HG03196 (cell line): Measurements from ENCODE around the gene CHEK1.
A peak's percentile ranks its signal among the peaks of the same experiment; 100 is the strongest.

Experiments used
- ATAC-seq: cut with Tn5 transposase; IDR thresholded peaks from one replicate; pipeline ENCODE4 v1.9.1; 2021; ENCODE audit not compliant: unreplicated experiment

Gene CHEK1

GRCh38 chr11:125625630-125626287 is 796 bp downstream of the CHEK1 start:
- ATAC-seq = peak; percentile 87

DNA sequence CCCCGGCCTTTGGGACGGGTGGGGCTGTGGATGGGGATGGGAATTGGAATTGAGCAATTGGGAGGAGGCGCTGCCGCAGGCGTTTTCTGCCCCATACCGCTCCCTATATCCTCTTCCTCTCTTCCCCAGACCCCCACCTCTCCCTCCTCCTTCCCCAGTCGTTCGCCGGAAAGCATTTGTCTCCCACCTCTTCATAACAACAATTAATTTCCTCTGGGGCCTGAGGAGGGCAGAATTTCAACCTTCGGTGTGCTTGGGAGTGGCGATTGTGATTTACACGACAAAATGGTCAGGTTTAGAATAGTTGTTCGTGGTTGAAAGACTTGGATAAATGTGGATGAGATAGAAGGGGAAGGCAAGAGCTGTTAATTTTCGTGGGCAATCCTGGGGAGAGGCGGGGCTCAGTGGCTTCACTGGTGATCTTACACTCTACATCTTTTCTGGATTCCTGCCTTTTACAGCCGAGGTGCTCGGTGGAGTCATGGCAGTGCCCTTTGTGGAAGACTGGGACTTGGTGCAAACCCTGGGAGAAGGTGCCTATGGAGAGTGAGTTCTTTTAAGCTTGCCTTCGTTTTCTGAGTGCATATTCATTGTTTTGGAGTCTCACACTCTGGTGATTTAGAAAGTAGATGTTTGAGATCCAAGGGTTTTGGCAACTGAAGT is 1.5 kb downstream of the CHEK1 start:
- peak; percentile 36 for ATAC-seq

DNA sequence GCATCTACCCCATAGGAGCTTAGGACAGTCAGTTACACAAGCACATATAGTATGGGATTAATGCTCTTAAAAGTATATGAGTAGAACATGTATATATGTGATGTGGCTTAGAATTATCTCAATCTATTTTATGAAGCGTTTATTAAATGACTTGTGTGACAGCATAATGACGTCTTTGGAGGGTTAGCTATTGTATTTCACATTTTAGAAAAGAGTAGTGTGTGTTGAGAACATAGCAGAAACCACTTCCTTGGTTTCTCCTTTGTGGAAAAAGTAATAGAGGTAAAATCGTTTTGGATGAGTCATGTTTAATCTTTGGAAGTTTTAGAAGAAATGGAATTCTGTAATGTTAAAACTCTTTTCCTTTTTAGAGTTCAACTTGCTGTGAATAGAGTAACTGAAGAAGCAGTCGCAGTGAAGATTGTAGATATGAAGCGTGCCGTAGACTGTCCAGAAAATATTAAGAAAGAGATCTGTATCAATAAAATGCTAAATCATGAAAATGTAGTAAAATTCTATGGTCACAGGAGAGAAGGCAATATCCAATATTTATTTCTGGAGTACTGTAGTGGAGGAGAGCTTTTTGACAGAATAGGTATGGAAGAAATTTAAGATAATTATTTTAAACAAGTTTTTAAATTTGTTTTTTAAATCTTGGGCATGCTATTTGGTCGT is 2.4 kb downstream of the CHEK1 start:
- no peak for ATAC-seq

- no peak for ATAC-seq
Observed at GRCh38 chr11:125637840-125638239, 12.9 kb downstream of the CHEK1 start.

GRCh38 chr11:125638315-125638714 is 13.4 kb downstream of the CHEK1 start:
- ATAC-seq = no peak

DNA sequence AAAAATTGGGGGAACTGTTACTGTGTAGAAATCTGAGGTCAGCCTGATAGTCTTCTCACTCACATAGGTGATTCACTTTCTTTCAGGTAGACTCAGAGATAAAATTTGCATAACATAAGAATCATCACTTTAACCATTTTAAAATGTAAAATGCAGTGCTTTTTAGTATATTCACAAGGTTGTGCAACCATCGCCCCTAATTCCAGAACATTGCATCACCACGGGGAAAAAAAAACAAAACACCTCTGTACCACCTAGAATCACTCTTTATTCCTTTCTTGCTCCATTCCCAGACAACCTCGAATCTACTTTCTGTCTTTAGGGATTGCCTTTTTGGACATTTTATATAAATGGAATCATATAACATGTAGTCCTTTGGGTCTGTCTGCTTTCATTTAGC is 20.9 kb downstream of the CHEK1 start:
- no peak for ATAC-seq

- ATAC-seq = no peak
Observed at GRCh38 chr11:125649465-125650166, 24.7 kb downstream of the CHEK1 start.

- ATAC-seq = no peak
Observed at GRCh38 chr11:125662689-125663088, 37.7 kb downstream of the CHEK1 start.

DNA sequence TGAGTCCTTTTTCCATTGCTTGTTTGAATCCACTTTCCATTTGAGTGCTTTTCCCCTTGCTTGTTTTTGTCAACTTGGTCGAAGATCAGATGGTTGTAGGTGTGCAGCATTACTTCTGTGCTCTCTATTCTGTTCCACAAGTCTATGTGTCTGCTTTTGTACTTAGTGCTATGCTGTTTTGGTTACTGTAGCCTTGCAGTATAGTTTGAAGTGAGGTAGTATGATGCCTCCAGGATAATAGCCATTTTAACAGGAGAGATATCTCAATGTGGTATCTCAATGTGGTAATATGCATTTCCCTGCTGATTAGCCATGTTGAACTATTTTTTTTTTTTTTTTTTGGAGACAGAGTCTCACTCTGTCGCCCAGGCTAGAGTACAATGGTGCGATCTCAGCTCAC is 38.9 kb downstream of the CHEK1 start:
- ATAC-seq = no peak

DNA sequence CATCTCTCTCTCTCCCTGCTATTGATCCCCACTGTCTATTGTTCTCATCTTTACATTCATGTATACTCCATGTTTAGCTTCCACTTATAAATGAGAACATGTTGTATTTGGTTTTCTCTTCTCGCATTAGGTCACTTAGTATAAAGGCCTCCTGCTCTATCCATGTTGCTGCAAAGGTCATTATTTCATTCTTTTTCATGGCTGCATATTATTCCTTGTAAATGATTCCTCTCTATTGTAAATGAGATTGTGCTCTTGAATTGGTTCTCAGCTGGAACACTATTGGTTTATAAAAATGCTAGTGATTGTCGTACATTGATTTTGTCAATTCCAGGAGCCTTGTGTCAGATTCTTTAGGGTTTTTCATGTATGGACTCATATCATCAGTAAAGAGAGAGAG is 42.2 kb downstream of the CHEK1 start:
- no peak for ATAC-seq

DNA sequence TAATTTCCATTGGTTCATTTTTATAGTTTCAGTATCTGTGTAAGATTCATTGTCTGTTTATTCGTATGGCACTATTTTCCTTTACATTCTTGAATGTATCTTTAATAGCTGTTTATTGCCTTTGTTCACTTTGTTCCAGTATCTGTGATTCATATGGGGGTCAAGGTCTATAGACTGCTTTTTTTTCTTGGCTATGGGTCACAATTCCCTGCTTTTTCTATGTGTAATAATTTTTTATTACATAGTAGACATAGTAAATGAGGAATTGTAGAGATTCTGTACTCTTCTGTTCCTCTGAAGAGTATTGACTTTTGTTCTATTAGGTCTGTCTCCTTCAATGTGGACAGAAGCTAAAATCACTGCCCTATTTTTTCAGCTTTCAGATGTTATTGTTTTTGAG is 45.2 kb downstream of the CHEK1 start:
- ATAC-seq = no peak

- no peak for ATAC-seq
Observed at GRCh38 chr11:125671561-125671960, 46.6 kb downstream of the CHEK1 start.

DNA sequence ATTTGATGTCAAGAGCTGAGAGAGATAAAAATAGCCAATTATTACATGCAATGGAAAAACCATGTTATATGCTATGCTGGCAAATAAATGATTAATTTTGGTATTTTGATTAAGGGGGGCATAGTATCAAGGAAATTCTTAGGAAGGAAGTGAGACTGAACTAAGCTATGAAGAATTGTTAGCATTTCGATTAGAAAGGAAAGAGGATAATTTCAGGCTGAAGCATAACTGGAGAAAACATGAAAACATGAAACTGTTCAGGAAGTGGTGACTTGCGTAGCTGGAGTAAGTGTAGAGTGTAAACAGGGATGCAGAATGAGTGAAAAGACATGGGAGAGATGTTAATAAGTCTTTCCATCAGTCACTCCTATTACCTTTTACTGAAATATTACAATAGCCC is 49.2 kb downstream of the CHEK1 start:
- no peak for ATAC-seq

DNA sequence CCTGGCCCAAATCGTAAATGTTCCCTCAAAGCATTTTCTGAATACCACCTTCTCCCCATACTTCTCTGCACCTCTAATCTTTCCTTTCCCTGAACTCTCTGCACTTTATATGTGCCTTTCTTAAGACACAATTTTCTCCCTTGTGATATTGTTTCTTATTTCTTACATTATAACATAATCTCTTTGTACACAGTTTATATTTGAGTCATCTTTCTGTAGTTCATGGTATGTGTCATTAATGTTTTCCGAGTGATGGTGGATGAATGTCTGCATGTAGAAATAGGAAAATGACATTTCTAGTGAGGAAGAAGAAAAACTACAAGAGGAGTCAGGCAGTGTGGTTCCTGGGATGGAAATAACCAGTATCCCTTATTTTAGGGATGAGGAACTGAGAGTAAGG is 50.2 kb downstream of the CHEK1 start:
- ATAC-seq = no peak

GRCh38 chr11:125679397-125679796 is 54.4 kb downstream of the CHEK1 start:
- no peak for ATAC-seq

DNA sequence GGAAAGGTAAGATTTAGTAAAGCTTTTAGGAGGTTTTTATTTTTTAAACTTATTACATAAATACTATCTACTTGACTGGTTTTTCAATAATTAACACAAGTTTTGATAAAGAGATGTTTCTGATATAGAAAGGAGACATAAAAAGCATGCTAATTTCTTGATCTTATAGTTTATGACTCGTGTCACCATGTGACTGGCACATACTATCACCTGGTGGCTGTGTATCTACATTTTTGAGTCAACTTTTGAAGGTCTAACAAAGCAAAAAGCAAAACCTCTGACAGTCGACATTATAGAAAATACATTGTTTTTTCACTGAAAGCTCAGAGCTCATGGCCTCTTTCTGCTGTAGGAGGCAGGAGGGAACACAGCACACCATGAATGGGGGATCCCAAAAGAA is 54.9 kb downstream of the CHEK1 start:
- no peak for ATAC-seq

DNA sequence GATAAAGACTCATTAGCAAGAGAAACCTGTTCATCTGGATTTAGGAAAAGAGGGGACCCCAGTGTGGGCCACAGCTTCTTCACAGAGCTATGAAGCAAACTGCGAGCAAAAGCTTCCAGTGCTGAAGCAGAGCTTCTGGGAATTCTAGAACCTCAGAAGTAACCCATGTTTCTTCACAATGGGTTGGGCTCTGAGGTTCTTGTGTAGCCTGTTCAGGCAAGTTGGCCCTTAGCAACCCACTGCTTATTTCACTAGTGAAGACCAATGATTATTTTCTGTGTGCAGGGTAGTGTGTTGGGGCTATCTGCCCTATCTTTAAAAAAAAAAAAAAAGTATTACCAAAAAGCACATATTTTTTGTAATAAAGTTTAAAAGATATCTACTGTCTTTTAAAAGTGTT is 55.8 kb downstream of the CHEK1 start, which contains the start of gene ACRV1:
TSS of gene ACRV1 (minus strand) at position 101 of the 400 bp plus-strand sequence. CDS start at position 34, 67 bp downstream.
- no peak for ATAC-seq

GRCh38 chr11:125685228-125685627 is 60.3 kb downstream of the CHEK1 start:
- ATAC-seq = no peak

DNA sequence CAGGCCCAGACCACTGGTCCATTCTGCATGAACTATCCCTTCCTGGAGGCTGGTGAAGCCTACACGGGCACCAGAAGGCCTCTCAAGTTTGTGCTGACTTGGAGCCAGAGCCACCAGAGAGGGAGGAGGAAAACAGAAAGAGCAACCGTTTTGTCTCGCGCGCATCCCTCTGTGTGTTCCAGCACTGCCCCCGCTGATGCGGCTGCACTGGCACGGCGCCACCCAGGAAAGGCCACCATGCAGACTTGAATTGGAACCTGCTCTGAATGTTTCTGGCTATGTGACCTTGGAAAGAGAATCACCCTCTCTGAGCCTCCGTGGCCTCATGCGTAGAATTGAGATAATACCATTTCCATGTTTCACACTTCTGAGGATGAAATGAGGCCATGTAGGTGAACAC is 63.1 kb downstream of the CHEK1 start:
- ATAC-seq = no peak

DNA sequence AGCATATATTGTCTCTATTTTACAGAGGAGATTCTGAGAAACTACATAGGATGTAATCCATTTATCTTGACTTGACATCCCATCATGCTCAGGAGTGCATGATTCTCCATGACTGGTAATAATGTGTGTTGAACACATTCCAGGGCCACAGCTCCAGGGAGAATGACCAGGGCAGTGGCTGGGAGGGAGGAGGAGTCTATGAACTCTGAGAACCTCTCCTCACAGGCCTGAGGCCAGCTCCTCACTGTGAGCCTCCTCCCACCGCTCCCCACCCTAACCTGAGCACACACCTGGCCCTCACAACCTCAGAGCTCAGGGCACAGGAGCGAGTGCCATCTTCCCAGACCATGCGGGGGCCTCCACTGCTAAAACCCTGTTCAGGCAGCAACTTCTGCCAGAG is 63.7 kb downstream of the CHEK1 start:
- ATAC-seq = no peak

DNA sequence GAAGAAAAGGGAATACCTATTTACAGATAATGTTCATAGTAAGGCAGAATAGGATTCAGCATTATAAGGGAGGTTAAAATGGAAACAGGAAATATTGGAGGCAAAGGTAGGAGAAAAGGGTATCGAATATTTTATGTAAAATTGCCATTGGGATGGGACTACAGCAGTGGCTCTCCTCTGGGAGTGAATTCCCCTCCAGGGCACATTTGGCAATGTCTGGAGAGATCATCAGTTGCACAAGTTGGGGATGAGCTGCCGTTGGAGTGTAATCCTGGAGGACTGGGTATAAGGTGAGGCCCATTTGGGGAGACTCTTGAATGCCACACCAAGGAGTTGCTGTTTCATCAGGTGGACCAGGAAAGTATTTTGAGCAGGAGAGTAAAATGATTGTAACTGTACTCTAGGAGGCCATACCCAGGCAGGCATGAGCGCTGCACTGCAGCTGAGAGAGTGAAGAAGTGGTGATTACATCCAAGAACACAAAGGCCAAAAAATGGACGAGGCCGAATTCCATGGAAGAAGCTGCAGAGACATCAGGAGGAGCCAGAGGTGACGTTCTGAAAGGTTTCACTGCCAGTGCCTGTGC is 64.4 kb downstream of the CHEK1 start:
- ATAC-seq = no peak
